LNCaP clone FGC (cell line): ENCODE measurements around the gene CPOX.
A peak's percentile ranks its signal among the peaks of the same experiment; 100 is the strongest.

Experiments used
- DNase-seq: peaks from one replicate; pipeline ENCODE4 v3.0.0-alpha.2; 2011; ENCODE audit warnings: low read depth
- H3K4me3 ChIP-seq: 2 replicates; pipeline ENCODE4 v1.5.1; 2011; ENCODE audit warnings: mild to moderate bottlenecking, low read depth, low read length, control low read depth
- CTCF ChIP-seq: IDR thresholded peaks from 2 replicates; pipeline ENCODE4 v1.5.1; 2012; ENCODE audit warnings: mild to moderate bottlenecking; ENCODE audit not compliant: control insufficient read depth, insufficient read depth; ENCODE audit errors: extremely low read depth

CPOX gene

GRCh38 chr3:98601180-98601579 lies 7.8 kb upstream of the CPOX start:
- no peak for TF ChIP-seq CTCF
- H3K4me3 ChIP-seq: no peak overlapping the region
- DNase-seq: no peak

- no peak for TF ChIP-seq CTCF
- DNase-seq: no peak
Observed at GRCh38 chr3:98600412-98601095, 7.1 kb upstream of the CPOX start.

GRCh38 chr3:98599647-98600411 lies 6.4 kb upstream of the CPOX start:
- no peak overlapping the region for H3K4me3 ChIP-seq
- no peak for DNase-seq
- no peak for TF ChIP-seq CTCF

More at GRCh38 chr3:98600412-98601095, 7.1 kb upstream of the CPOX start:
- H3K4me3 ChIP-seq: no peak overlapping the region

- TF ChIP-seq CTCF: no peak
Observed at GRCh38 chr3:98598492-98598891, 5.1 kb upstream of the CPOX start.

GRCh38 chr3:98596541-98597500 lies 3.4 kb upstream of the CPOX start:
- no peak for DNase-seq
- peak; percentile 41 for TF ChIP-seq CTCF
- H3K4me3 ChIP-seq: no peak overlapping the region

More at GRCh38 chr3:98598492-98598891, 5.1 kb upstream of the CPOX start:
- DNase-seq: no peak
- no peak overlapping the region for H3K4me3 ChIP-seq

- H3K4me3 ChIP-seq: no peak overlapping the region
- DNase-seq: no peak
- TF ChIP-seq CTCF: no peak
Observed at GRCh38 chr3:98596087-98596486, 2.7 kb upstream of the CPOX start.
